H1 (cell line): ENCODE measurements around the gene NAT8L. TPM values are rescaled to one million over a fixed set of nuclear protein-coding genes. Genes with fewer than 3 reads are reported as not detected.

Experiments used
- CTCF ChIA-PET: fragments of 300-600 bp; sonication (Branson Sonifier 250); formaldehyde crosslinking; loops from one replicate; lab custom pipeline; 2021; ENCODE audit not compliant: partially characterized antibody; lab: Charles Lee
- POLR2A ChIA-PET: fragments of 300-600 bp; sonication (Branson Sonifier 250); formaldehyde crosslinking; loops from one replicate; lab custom pipeline; 2021; ENCODE audit warnings: inconsistent platforms; ENCODE audit not compliant: partially characterized antibody; lab: Charles Lee
- DNase-seq, 2 experiments: peaks; one replicate each; pipeline versions ENCODE4 v3.0.0 to v3.0.0-alpha.2; 2010 to 2022; ENCODE audit warnings: low spot score in 2 of 2, low read depth in 1 of 2, mixed read lengths in 1 of 2
- FAIRE-seq: peaks from 2 replicates; lab custom pipeline; 2011; peaks lifted over from hg19 to GRCh38; lab: Jason Lieb, UNC
- H2AFZ ChIP-seq: 2 replicates; pipeline ENCODE4 v1.8.1; 2012; ENCODE audit warnings: low read length, inconsistent platforms
- H2AK5ac ChIP-seq: 2 replicates; pipeline ENCODE4 v1.6.1; 2013; ENCODE audit warnings: low read depth, low read length
- H2BK120ac ChIP-seq: replicated peaks from 2 replicates; pipeline ENCODE3; 2013; ENCODE audit warnings: low read depth, low read length, inconsistent platforms
- H2BK12ac ChIP-seq: 2 replicates; pipeline ENCODE4 v1.6.1; 2013; ENCODE audit warnings: low read depth, low read length
- H2BK15ac ChIP-seq: 2 replicates; pipeline ENCODE4 v1.6.1; 2013; ENCODE audit warnings: low read length
- H2BK20ac ChIP-seq: 2 replicates; pipeline ENCODE4 v1.6.1; 2013; ENCODE audit warnings: low read length
- H2BK5ac ChIP-seq: 2 replicates; pipeline ENCODE4 v1.6.1; 2013; ENCODE audit warnings: low read depth, low read length
- H3K14ac ChIP-seq: 2 replicates; pipeline ENCODE4 v1.6.1; 2013; ENCODE audit warnings: inconsistent platforms; ENCODE audit not compliant: insufficient read length
- H3K18ac ChIP-seq: 2 replicates; pipeline ENCODE4 v1.6.1; 2013; ENCODE audit warnings: low read length; ENCODE audit errors: extremely low read depth
- H3K23ac ChIP-seq: 2 replicates; pipeline ENCODE4 v1.6.1; 2013; ENCODE audit warnings: inconsistent platforms; ENCODE audit not compliant: insufficient read length
- H3K23me2 ChIP-seq: 2 replicates; pipeline ENCODE4 v1.6.1; 2013; ENCODE audit warnings: low read depth, low read length
- H3K27ac ChIP-seq: 2 replicates; pipeline ENCODE4 v1.6.1; 2011; ENCODE audit warnings: low read depth, low read length, inconsistent platforms
- H3K27me3 ChIP-seq, 4 experiments: replicated peaks in 1 of 4; 1 replicate in 1 of 4; 2 replicates in 3 of 4; pipeline versions ENCODE4 v1.6.1 to v1.8.1; 2011 to 2013; ENCODE audit warnings: low read length in 3 of 4, mild to moderate bottlenecking in 3 of 4, inconsistent platforms in 2 of 4, mixed read lengths in 2 of 4, moderate library complexity in 1 of 4; ENCODE audit not compliant: control insufficient read depth in 3 of 4, insufficient read depth in 3 of 4; ENCODE audit errors: extremely low read depth in 1 of 4
- H3K36me3 ChIP-seq, 4 experiments: 2 replicates each; pipeline versions ENCODE4 v1.6.1 to v1.8.1; 2011 to 2013; ENCODE audit warnings: mild to moderate bottlenecking in 4 of 4, low read length in 3 of 4, moderate library complexity in 2 of 4, control low read depth in 1 of 4, inconsistent platforms in 1 of 4; ENCODE audit not compliant: insufficient read depth in 4 of 4, control insufficient read depth in 2 of 4
- H3K4ac ChIP-seq: replicated peaks from 2 replicates; pipeline ENCODE3; 2013; ENCODE audit warnings: low read length, low read depth, mixed read lengths, inconsistent platforms; ENCODE audit not compliant: insufficient read length
- H3K4me1 ChIP-seq, 4 experiments: replicated peaks in 1 of 4; 1 replicate in 1 of 4; 2 replicates in 3 of 4; pipeline versions ENCODE4 v1.6.1 to v1.8.1; 2011 to 2013; ENCODE audit warnings: low read length in 3 of 4, inconsistent platforms in 2 of 4, mixed read lengths in 1 of 4; ENCODE audit not compliant: insufficient read depth in 4 of 4, control insufficient read depth in 3 of 4
- H3K4me2 ChIP-seq, 2 experiments: 2 replicates each; pipeline versions ENCODE4 v1.6.1 to v1.8.1; 2011 to 2013; ENCODE audit warnings: low read depth in 2 of 2, low read length in 2 of 2, control low read depth in 1 of 2, inconsistent platforms in 1 of 2, mild to moderate bottlenecking in 1 of 2; ENCODE audit not compliant: insufficient read depth in 1 of 2
- H3K4me3 ChIP-seq, 4 experiments: fragments of 200-600, 300-600 bp in 1 of 4; sonication (generic), shearing (Covaris generic), sonication (Bioruptor Twin) in 1 of 4; 2 replicates each; pipeline versions ENCODE4 v1.5.1 to v1.8.1; 2011 to 2016; ENCODE audit warnings: low read length in 4 of 4, low read depth in 3 of 4, control low read depth in 2 of 4, inconsistent platforms in 2 of 4, mild to moderate bottlenecking in 2 of 4, mixed read lengths in 1 of 4, moderate library complexity in 1 of 4; ENCODE audit not compliant: insufficient read depth in 2 of 4; ENCODE audit errors: extremely low read depth in 1 of 4
- H3K56ac ChIP-seq: replicated peaks from 2 replicates; pipeline ENCODE3; 2013; ENCODE audit warnings: low read depth, mild to moderate bottlenecking, mixed read lengths, low read length, inconsistent platforms; ENCODE audit not compliant: insufficient read length
- H3K79me1 ChIP-seq: 2 replicates; pipeline ENCODE4 v1.6.1; 2013; ENCODE audit warnings: low read depth, low read length, control low read depth
- H3K79me2 ChIP-seq, 2 experiments: 2 replicates each; pipeline versions ENCODE4 v1.6.1 to v1.8.1; 2012 to 2013; ENCODE audit warnings: low read length in 2 of 2, mild to moderate bottlenecking in 2 of 2, inconsistent platforms in 1 of 2; ENCODE audit not compliant: insufficient read depth in 2 of 2, control insufficient read depth in 1 of 2
- H3K9ac ChIP-seq, 4 experiments: replicated peaks in 1 of 4; 1 replicate in 1 of 4; 2 replicates in 3 of 4; pipeline versions ENCODE4 v1.6.1 to v1.8.1; 2011 to 2013; ENCODE audit warnings: low read depth in 3 of 4, low read length in 3 of 4, control low read depth in 2 of 4, mild to moderate bottlenecking in 2 of 4, moderate library complexity in 2 of 4, inconsistent platforms in 1 of 4; ENCODE audit errors: extremely low read depth in 1 of 4
- H3K9me3 ChIP-seq, 2 experiments: 2 replicates each; pipeline versions ENCODE4 v1.6.1 to v1.8.1; 2012 to 2013; ENCODE audit warnings: mild to moderate bottlenecking in 2 of 2, moderate library complexity in 2 of 2, control low read depth in 1 of 2, inconsistent platforms in 1 of 2, low read depth in 1 of 2, low read length in 1 of 2, mixed read lengths in 1 of 2; ENCODE audit not compliant: insufficient read depth in 2 of 2
- H4K20me1 ChIP-seq, 2 experiments: replicated peaks in 1 of 2; 2 replicates each; pipeline versions ENCODE3 to v1.8.1; 2011 to 2013; ENCODE audit warnings: inconsistent platforms in 2 of 2, low read length in 2 of 2, mild to moderate bottlenecking in 1 of 2; ENCODE audit not compliant: insufficient read depth in 2 of 2, control insufficient read depth in 1 of 2
- H4K5ac ChIP-seq: 2 replicates; pipeline ENCODE4 v1.6.1; 2013; ENCODE audit warnings: low read length, low read depth, mixed read lengths, inconsistent platforms; ENCODE audit not compliant: insufficient read length
- H4K8ac ChIP-seq: 2 replicates; pipeline ENCODE4 v1.8.0; 2013; ENCODE audit warnings: mild to moderate bottlenecking, moderate library complexity, low read length, inconsistent platforms; ENCODE audit not compliant: insufficient read depth; ENCODE audit errors: extremely low read depth
- H4K91ac ChIP-seq: replicated peaks from 2 replicates; pipeline ENCODE3; 2013; ENCODE audit warnings: low read length, mixed read lengths, inconsistent platforms; ENCODE audit not compliant: insufficient read length
- CEBPB ChIP-seq: IDR thresholded peaks from 2 replicates; pipeline ENCODE4 v1.6.1; 2012; ENCODE audit warnings: low read depth, low read length
- CHD2 ChIP-seq: IDR thresholded peaks from 2 replicates; pipeline ENCODE4 v1.6.1; 2012; ENCODE audit warnings: low read length, improper control_type of control experiment
- EGR1 ChIP-seq: IDR thresholded peaks from 2 replicates; pipeline ENCODE4 v1.6.1; 2011; ENCODE audit warnings: low read depth, low read length, borderline replicate concordance
- EZH2 ChIP-seq: fragments of 200-600 bp; sonication (generic); IDR thresholded peaks from 2 replicates; pipeline ENCODE4 v1.7.1; 2012; ENCODE audit warnings: low read depth, mild to moderate bottlenecking, moderate library complexity, low read length, inconsistent platforms; ENCODE audit not compliant: severe bottlenecking
- JUN ChIP-seq: IDR thresholded peaks from 2 replicates; pipeline ENCODE4 v1.6.1; 2011; ENCODE audit warnings: low read depth, mild to moderate bottlenecking, improper control_type of control experiment, low read length
- KDM4A ChIP-seq: IDR thresholded peaks from one replicate; pipeline ENCODE4 v1.7.1; 2012; ENCODE audit warnings: low read depth, mild to moderate bottlenecking, moderate library complexity, low read length, inconsistent platforms; ENCODE audit not compliant: severe bottlenecking
- SAP30 ChIP-seq: fragments of 300-600 bp; sonication (generic); IDR thresholded peaks from 2 replicates; pipeline ENCODE4 v1.7.1; 2012; ENCODE audit warnings: low read length, moderate library complexity, mild to moderate bottlenecking, inconsistent platforms; ENCODE audit not compliant: insufficient read depth, insufficient replicate concordance
- SIN3A ChIP-seq, 2 experiments: IDR thresholded peaks in 1 of 2; conservative IDR thresholded peaks in 1 of 2; 2 replicates each; pipeline ENCODE4 v1.6.1; 2011 to 2012; ENCODE audit warnings: low read length in 2 of 2, improper control_type of control experiment in 1 of 2, low read depth in 1 of 2, mild to moderate bottlenecking in 1 of 2
- SIX5 ChIP-seq: IDR thresholded peaks from 2 replicates; pipeline ENCODE4 v1.6.1; 2011; ENCODE audit warnings: mild to moderate bottlenecking, low read depth, low read length
- TAF7 ChIP-seq: optimal IDR thresholded peaks from 2 replicates; pipeline ENCODE3; 2011; ENCODE audit warnings: low read depth, mild to moderate bottlenecking, inconsistent platforms, low read length, moderate library complexity, borderline replicate concordance
- WGBS, 2 experiments: shearing (Covaris generic) in 1 of 2; methylation state at CpG; one replicate each; pipeline versions ENCODE4 v1.1.6 to v1.1.7; 2013 to 2015; ENCODE audit warnings: low lambda C conversion rate in 2 of 2, mixed read lengths in 2 of 2, inconsistent platforms in 1 of 2, low coverage in 1 of 2, missing lambda C conversion rate in 1 of 2; ENCODE audit not compliant: insufficient replicate concordance in 2 of 2, insufficient coverage in 1 of 2, insufficient read length in 1 of 2; ENCODE audit errors: extremely low coverage in 1 of 2, missing lambda C conversion rate in 1 of 2; 5-methylcytosine and 5-hydroxymethylcytosine counted together
- polyA plus RNA-seq, 7 experiments: library from polyadenylated mRNA; depleted of rRNA in 3 of 7; stranded (reverse) in 5 of 7; unstranded in 2 of 7; fragments of >200 nt in 5 of 7; fragments of 200-250 nt in 2 of 7; gene quantifications; 1 replicate in 5 of 7; 2 replicates in 1 of 7; 4 replicates in 1 of 7; pipeline versions ENCODE4 v1.2.1 to v1.2.3, GENCODE V29; 2011 to 2013; ENCODE audit warnings: missing spikeins in 2 of 7, mixed read lengths in 2 of 7
- total RNA-seq: library from RNA; stranded (reverse); fragmentation: NEBNext Ultra II Directional; extraction: Animal tissue kit (Norgen Biotek cat#: 25700); gene quantifications from 2 replicates; pipeline ENCODE4 v1.2.1, GENCODE V29; 2021
- TF ChIP-seq, protein P1 (sequence below): IDR thresholded peaks from 2 replicates; pipeline ENCODE4 v1.6.1; 2011; ENCODE audit warnings: low read depth, mild to moderate bottlenecking, low read length; ENCODE audit not compliant: insufficient read depth
- TF ChIP-seq, protein P2 (sequence below): IDR thresholded peaks from 2 replicates; pipeline ENCODE4 v1.6.1; 2012; ENCODE audit warnings: low read length, inconsistent platforms

NAT8L gene
- total and polyA plus RNA-seq, 2 of the 8 experiments (the other 6 are each of a cell fraction or from before 2014, with no cell fraction given), result 10.8 TPM

DNA sequence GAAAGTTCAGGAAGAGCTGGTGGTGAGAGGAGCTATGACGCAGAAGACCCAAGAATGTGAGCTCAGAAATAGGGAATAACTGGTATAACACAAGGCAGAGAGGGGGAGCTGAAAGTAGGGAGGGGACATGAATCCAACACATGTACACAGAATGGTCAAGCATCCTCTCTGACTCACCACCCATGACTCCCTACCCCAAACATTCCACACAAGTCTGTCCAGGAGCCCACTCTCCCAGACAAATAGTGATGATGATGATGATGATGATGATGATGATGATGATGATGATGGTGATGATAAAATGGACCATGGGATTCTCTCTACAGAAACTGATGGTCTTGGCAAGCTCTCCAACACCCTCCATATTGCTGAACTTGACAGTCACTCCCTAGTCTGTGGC lies 46.4 kb downstream of the NAT8L start:
- Histone ChIP-seq H3K79me1 (no peaks in the 10 kb centered on the region; the same call in 1 of the 2 replicates), H3K4ac (no peak overlapping the region), H2BK15ac (no peak overlapping the region), H3K9ac (no peak overlapping the region), H4K20me1 (no peaks in the 10 kb centered on the region), H3K27me3 (no peaks in the 10 kb centered on the region), H4K5ac (no peak overlapping the region), H3K14ac (no peak overlapping the region), H3K23me2 (no peaks in the 10 kb centered on the region; the same call in 1 of the 2 replicates), H4K8ac (no peak overlapping the region), H2BK12ac (no peak overlapping the region), H3K18ac (no peak overlapping the region), H2BK120ac (no peak overlapping the region), H2AFZ (no peak overlapping the region), H3K56ac (no peak overlapping the region), H2BK5ac (no peak overlapping the region), H3K23ac (no peak overlapping the region), H2BK20ac (no peak overlapping the region), H3K79me2 (no peaks in the 10 kb centered on the region), H3K4me2 (no peak overlapping the region), H3K9me3 (no peaks in the 10 kb centered on the region), H3K4me1 (no peaks in the 10 kb centered on the region), H3K36me3 (no peaks in the 10 kb centered on the region), H4K91ac (no peak overlapping the region), H3K27ac (no peak overlapping the region), H2AK5ac (no peak overlapping the region), H3K4me3 (no peak overlapping the region)
- ChIA-PET CTCF (interaction anchor here (0.6 to 0.7 kb wide), 2 partner anchors 11 to 32 kb away, joined by 3 read pairs; no protein-coding TSS in a partner anchor), POLR2A (no interaction called here)
- FAIRE-seq (no peak), DNase-seq (no peak)
- 90% methylated on average over 1 of the region's 1 CpG; no CpG with 5 or more reads in 1 of the 2 experiments for WGBS, 2 experiments
- TF ChIP-seq CHD2 (no peak), SIX5 (no peak), KDM4A (no peak), SAP30 (no peak), TAF7 (no peak), EGR1 (no peak), SIN3A (conservative IDR thresholded peaks at IDR 0.05 in 1 of 2, IDR thresholded peaks at IDR 0.05 in 1 of 2; ENCODE audit: low read depth in 1 of 2, low read length in 2 of 2) (no peak), EZH2 (no peak), CEBPB (no peak), JUN (no peak)
- TF ChIP-seq, protein P1, sequence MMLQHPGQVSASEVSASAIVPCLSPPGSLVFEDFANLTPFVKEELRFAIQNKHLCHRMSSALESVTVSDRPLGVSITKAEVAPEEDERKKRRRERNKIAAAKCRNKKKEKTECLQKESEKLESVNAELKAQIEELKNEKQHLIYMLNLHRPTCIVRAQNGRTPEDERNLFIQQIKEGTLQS, result no peak
- TF ChIP-seq, protein P2, sequence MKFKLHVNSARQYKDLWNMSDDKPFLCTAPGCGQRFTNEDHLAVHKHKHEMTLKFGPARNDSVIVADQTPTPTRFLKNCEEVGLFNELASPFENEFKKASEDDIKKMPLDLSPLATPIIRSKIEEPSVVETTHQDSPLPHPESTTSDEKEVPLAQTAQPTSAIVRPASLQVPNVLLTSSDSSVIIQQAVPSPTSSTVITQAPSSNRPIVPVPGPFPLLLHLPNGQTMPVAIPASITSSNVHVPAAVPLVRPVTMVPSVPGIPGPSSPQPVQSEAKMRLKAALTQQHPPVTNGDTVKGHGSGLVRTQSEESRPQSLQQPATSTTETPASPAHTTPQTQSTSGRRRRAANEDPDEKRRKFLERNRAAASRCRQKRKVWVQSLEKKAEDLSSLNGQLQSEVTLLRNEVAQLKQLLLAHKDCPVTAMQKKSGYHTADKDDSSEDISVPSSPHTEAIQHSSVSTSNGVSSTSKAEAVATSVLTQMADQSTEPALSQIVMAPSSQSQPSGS, result no peak
